ENCODE measurements around the gene AOPEP.
A peak's percentile ranks its signal among the peaks of the same experiment; 100 is the strongest.

AOPEP gene

DNA sequence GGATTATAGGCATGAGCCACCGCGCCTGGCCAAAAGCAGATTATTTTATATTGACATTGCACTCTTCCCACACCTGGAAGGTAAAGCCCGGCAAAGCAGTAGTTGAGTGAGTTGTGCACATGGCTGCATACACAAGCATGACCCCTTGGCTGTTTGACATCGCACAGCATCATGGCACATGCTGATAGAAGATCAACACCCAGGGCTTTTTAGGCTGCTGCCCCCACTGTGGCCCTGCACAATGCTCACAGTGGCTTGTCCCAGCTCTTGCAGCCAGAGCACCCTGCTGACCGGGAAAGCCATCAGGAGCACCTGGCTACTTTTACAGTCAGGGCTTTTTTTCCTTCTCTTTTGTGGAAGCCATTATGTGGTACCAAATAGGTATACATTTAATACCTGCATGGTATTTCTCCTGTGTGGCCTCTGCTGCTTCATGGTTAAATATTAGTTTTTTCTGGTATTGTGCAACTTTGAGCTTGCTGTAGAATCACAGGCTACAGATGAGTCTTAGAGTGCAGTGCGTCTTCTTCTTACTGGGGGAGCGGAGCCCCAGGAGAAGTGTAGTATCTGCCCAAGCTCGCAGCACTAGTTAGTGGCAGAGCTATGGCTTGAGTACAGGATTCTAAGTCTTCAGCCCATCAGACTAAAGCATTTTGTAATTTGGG, 264.5 kb downstream of the AOPEP start:
- no peak overlapping the region for H3K4me3 ChIP-seq
- DNase-seq (ENCODE audit: low spot score) = no peak
- no peak overlapping the region for H3K27ac ChIP-seq
- TF ChIP-seq, protein P1, sequence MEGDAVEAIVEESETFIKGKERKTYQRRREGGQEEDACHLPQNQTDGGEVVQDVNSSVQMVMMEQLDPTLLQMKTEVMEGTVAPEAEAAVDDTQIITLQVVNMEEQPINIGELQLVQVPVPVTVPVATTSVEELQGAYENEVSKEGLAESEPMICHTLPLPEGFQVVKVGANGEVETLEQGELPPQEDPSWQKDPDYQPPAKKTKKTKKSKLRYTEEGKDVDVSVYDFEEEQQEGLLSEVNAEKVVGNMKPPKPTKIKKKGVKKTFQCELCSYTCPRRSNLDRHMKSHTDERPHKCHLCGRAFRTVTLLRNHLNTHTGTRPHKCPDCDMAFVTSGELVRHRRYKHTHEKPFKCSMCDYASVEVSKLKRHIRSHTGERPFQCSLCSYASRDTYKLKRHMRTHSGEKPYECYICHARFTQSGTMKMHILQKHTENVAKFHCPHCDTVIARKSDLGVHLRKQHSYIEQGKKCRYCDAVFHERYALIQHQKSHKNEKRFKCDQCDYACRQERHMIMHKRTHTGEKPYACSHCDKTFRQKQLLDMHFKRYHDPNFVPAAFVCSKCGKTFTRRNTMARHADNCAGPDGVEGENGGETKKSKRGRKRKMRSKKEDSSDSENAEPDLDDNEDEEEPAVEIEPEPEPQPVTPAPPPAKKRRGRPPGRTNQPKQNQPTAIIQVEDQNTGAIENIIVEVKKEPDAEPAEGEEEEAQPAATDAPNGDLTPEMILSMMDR (IDR thresholded peaks at IDR 0.05) = no peak

DNA sequence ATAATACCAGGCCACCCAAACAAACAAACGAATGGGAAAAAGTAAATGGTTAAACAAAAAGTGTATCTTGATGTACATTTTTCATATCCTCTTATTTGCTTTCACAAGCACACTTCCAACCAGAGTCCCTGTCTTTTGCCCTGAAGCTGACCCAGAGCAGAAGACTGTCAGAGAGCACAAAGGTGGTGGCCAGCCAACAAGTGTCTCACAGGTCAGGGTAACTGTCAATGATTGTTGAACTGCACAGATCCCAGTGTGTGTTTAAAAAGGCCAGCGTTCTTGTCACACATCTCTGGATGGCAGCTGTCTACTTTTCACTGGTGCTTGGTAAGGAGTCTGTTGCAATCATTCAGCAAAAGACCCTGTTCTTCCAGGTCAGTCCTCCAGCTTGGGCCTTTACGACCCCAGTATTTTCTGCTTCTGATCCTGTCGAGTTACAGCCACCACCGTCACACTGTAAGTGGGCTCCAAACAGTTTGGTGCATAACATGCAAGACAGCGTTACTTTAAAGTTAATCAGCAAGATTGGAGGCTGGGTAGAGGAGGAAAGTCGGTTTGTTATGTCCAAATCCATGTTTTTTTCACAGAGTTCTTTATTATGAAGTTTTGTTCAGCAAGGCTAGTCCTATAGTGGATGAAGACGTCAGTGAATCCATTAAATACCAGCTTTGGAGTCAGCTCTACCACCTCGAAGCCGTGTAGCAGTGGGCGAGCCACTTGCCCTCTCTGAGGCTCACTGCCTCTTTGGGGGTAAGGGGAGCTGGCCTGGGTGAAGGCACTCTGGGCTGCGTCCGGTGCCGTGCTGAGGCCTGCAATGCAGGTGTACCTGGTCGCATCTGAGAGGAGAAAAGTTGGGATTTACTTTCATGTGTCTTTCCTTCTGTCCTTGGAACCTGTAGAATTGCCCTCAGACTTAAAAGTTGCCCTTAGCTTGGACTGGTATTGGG, 265.7 kb downstream of the AOPEP start:
- peak overlapping the region; percentile 76 to 90 for H3K27ac ChIP-seq
- no peak overlapping the region for H3K4me3 ChIP-seq
- TF ChIP-seq, protein P1 (IDR thresholded peaks at IDR 0.05) = no peak
- DNase-seq (ENCODE audit: low spot score) = no peak

DNA sequence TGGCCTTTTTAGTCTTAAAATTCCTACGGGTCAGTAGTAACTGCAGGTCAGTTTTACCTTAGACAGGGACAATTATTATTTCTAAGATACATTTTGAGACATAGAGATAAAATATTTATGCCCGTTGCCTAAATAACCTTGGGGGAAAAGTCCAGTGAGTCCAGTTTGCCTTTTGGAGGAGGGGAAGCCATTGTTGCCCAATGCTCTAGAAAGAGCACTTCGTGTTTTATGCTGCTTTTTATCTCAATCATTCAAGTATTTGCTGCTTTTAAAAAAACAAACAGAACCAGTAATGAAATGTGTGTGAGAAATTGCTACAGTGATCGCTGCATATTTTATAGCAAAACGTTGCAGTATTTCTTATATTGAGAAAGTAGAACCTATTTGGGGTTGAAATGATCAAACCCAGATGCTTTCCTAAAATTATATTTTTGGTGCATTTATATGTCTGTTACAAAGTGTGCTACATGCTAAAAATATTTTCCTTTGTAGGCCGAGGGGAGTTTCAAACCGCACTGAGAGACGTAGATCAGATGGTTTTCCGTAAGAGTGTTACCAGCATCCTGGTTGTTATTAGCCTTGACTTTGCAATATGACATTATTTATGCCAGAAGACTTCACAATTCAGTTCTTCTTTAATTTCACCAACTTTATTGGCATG, 266.8 kb downstream of the AOPEP start:
- TF ChIP-seq, protein P1 (IDR thresholded peaks at IDR 0.05) = no peak
- peak overlapping the region; percentile 76 to 90 for H3K27ac ChIP-seq
- peak overlapping the region; percentile 5 for H3K4me3 ChIP-seq
- no peak for DNase-seq (ENCODE audit: low spot score)

DNA sequence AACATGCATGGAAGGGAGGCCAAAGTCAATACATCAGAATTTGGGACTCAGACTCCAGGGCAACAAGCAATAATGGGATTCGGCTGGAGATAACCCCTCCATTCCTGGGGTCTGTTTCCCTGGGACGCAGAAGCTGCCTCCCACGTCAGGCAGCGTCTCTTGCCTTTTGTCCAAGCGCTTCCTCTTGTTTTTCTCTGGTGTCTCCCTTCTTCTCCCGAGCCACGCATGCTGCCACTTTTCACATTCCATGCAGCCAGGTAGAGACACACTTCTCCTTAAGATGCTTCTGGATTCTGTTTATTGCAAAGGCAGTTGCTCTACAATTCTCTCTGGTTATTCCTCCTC, 267.3 kb downstream of the AOPEP start:
- Histone ChIP-seq H3K27ac (peak overlapping the region; percentile 76 to 90), H3K4me3 (peak overlapping the region; percentile 5)
- TF ChIP-seq, protein P1 (IDR thresholded peaks at IDR 0.05) = no peak
- DNase-seq (ENCODE audit: low spot score) = no peak

DNA sequence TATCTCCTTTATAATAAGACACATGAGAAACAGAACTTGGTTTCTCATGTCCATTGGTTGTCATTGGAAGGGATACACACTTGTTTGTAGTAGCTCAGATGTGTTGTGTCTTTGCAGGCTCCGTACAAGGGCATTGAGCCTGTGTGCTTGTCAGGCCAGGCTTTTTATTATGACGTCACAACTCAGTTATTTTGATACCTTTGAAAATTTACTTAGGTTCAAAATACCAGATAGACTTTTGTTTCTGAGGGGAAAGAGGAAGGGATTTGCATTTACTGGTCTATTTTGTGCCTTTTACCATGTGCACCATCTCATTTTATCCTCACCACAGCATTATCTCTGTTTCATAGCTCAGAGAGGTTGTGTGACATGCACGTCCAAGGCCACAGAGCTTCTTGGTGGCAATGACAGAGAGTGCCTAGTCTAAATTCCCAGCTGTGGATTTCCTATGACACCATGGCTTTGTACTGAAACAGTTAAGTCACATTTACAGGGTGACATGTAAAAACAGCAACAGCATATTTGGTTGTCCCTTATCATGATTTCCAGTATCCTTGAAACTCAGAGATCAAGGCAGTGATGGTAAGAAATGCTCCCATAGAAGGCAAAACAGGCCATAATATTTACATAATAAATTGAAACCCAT, 268.7 kb downstream of the AOPEP start:
- Histone ChIP-seq H3K4me3 (no peak overlapping the region), H3K27ac (peak overlapping the region; percentile 76 to 90)
- DNase-seq (ENCODE audit: low spot score) = no peak
- TF ChIP-seq, protein P1 (IDR thresholded peaks at IDR 0.05) = no peak

DNA sequence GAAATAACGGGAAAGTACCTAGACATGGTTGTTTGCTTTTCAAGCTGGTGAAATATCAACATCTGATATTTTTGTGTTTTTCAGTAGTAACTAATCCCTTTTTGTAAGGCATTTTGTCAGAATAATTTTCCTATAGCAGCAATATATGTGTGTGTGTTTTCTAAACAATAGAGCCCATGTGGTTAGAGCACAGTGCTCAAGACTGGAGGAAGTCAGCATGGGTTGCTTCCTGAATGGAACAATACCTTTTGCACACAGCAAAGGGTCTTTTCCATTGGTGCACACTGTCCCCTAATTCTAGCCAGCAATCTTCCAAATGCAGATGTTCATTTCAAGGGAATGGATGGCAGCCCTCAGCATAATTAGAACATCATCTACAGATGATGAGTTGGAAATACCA, 270.1 kb downstream of the AOPEP start:
- DNase-seq (ENCODE audit: low spot score) = no peak
- Histone ChIP-seq H3K4me3 (no peak overlapping the region), H3K27ac (peak overlapping the region; percentile 76 to 90)
- TF ChIP-seq, protein P1 (IDR thresholded peaks at IDR 0.05) = no peak

Data from coronary artery (tissue), 2 donors.